Mesendoderm (in vitro differentiated cells): ENCODE measurements around the gene TDRD12.

Experiments used
- DNase-seq: peaks from one replicate; pipeline ENCODE4 v3.0.0; 2013
- H2AK5ac ChIP-seq: 2 replicates; pipeline ENCODE4 v1.6.1; 2013; ENCODE audit warnings: low read length, inconsistent platforms
- H2BK120ac ChIP-seq: 2 replicates; pipeline ENCODE4 v1.6.1; 2013; ENCODE audit warnings: low read depth, mild to moderate bottlenecking, low read length, moderate library complexity, mixed read lengths
- H2BK15ac ChIP-seq: replicated peaks from 2 replicates; pipeline ENCODE4 v1.6.1; 2013; ENCODE audit warnings: low read depth, mild to moderate bottlenecking, moderate library complexity
- H2BK5ac ChIP-seq: 2 replicates; pipeline ENCODE4 v1.6.1; 2013; ENCODE audit warnings: low read length, inconsistent platforms
- H3K18ac ChIP-seq: 2 replicates; pipeline ENCODE4 v1.6.1; 2013; ENCODE audit warnings: mild to moderate bottlenecking, low read length, mixed read lengths
- H3K23ac ChIP-seq: one replicate; pipeline ENCODE4 v1.6.1; 2013; ENCODE audit warnings: low read length
- H3K27ac ChIP-seq: 2 replicates; pipeline ENCODE4 v1.5.1; 2013; ENCODE audit warnings: low read depth, mild to moderate bottlenecking, inconsistent platforms, low read length, moderate library complexity
- H3K27me3 ChIP-seq: 2 replicates; pipeline ENCODE4 v1.6.1; 2013; ENCODE audit warnings: low read length, control low read depth, mild to moderate bottlenecking, inconsistent platforms; ENCODE audit not compliant: insufficient read depth, poor library complexity
- H3K36me3 ChIP-seq: 2 replicates; pipeline ENCODE4 v1.6.1; 2013; ENCODE audit warnings: low read length, inconsistent platforms; ENCODE audit not compliant: control insufficient read depth, insufficient read depth
- H3K4ac ChIP-seq: one replicate; pipeline ENCODE4 v1.6.1; 2013; ENCODE audit warnings: low read depth, mild to moderate bottlenecking, low read length, moderate library complexity
- H3K4me1 ChIP-seq: 2 replicates; pipeline ENCODE4 v1.6.1; 2013; ENCODE audit warnings: low read depth, low read length, inconsistent platforms; ENCODE audit not compliant: control insufficient read depth
- H3K4me2 ChIP-seq: 2 replicates; pipeline ENCODE4 v1.6.1; 2013; ENCODE audit warnings: low read length
- H3K4me3 ChIP-seq: 2 replicates; pipeline ENCODE4 v1.5.1; 2013; ENCODE audit warnings: mild to moderate bottlenecking, low read length
- H3K56ac ChIP-seq: one replicate; pipeline ENCODE4 v1.6.1; 2013; ENCODE audit warnings: low read length
- H3K79me1 ChIP-seq: 2 replicates; pipeline ENCODE4 v1.6.1; 2013; ENCODE audit warnings: low read length, inconsistent platforms
- H3K79me2 ChIP-seq: 2 replicates; pipeline ENCODE4 v1.6.1; 2013; ENCODE audit warnings: mild to moderate bottlenecking, low read length; ENCODE audit not compliant: control insufficient read depth, insufficient read depth
- H3K9ac ChIP-seq: 2 replicates; pipeline ENCODE4 v1.6.1; 2013; ENCODE audit warnings: low read length, inconsistent platforms
- H4K5ac ChIP-seq: one replicate; pipeline ENCODE4 v1.6.1; 2013; ENCODE audit warnings: low read length
- H4K8ac ChIP-seq: one replicate; pipeline ENCODE4 v1.6.1; 2013; ENCODE audit warnings: low read depth, mild to moderate bottlenecking, control low read depth, low read length, moderate library complexity
- WGBS: extraction: QIAGEN DNeasy Blood & Tissue Kit; methylation state at CpG from one replicate; pipeline ENCODE4 v1.1.7; 2013; ENCODE audit warnings: low lambda C conversion rate, missing lambda C conversion rate; ENCODE audit not compliant: insufficient coverage; ENCODE audit errors: extremely low coverage; 5-methylcytosine and 5-hydroxymethylcytosine counted together

Gene TDRD12

GRCh38 chr19:32720216-32720935 lies 809 bp downstream of the TDRD12 start:
- H3K18ac ChIP-seq, result no peak overlapping the region
- no peaks in the 10 kb centered on the region for H3K27me3 ChIP-seq
- no peak overlapping the region for H3K4me2 ChIP-seq
- no peak overlapping the region for H2BK15ac ChIP-seq
- no peak overlapping the region for H2BK120ac ChIP-seq
- no peak for DNase-seq
- no peak overlapping the region for H3K9ac ChIP-seq
- no peak overlapping the region for H3K56ac ChIP-seq
- no peaks in the 10 kb centered on the region for H3K4me1 ChIP-seq
- H3K79me2 ChIP-seq, result no peaks in the 10 kb centered on the region
- no peak overlapping the region for H2AK5ac ChIP-seq
- H3K36me3 ChIP-seq, result no peaks in the 10 kb centered on the region
- H4K5ac ChIP-seq, result no peak overlapping the region
- WGBS, result no CpG with 5 or more reads among the region's 22 CpGs
- no peaks in the 10 kb centered on the region for H3K79me1 ChIP-seq
- no peak overlapping the region for H2BK5ac ChIP-seq
- H3K4me3 ChIP-seq, result no peak overlapping the region
- no peak overlapping the region for H4K8ac ChIP-seq
- H3K23ac ChIP-seq, result no peak overlapping the region
- no peak overlapping the region for H3K27ac ChIP-seq
- no peak overlapping the region for H3K4ac ChIP-seq

DNA sequence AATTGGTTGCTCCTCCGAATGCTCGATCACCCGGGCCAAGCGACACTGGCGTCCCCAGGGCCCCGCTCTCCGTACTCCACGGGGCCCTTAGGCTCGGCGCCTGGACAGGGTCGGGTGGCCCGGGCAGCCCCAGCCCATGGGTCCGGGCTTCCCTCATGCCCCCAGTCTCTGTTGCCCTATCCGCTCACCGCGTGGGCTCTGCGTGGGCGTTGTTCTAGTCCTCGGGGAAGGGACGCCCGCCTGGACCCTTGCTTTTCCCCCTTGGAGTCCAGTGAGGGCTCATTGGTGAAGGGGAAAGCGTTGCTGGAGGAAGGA lies 1.3 kb downstream of the TDRD12 start:
- H3K18ac ChIP-seq, result no peak overlapping the region

DNA sequence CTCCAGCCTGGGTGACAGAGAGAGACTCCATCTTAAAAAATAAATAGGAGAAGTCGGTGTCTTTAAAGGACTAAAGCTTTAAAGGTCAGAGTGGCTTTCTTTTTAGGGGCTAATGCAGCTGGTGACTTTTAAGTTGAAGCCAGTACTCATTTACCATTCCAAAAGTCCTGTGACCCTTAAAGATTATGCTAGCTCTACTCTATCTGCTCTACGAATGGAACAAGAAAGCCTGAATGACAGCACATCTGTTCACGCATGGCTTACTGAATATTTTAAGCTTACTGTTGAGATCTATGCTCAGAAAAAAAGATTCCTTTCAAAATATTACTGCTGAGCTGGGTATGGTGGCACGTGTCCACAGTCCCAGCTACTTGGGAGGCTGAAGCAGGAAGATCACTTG lies 16.4 kb downstream of the TDRD12 start:
- Histone ChIP-seq H3K56ac (no peak overlapping the region), H3K23ac (no peak overlapping the region), H2BK120ac (no peak overlapping the region), H3K79me2 (no peaks in the 10 kb centered on the region), H2BK5ac (no peak overlapping the region), H3K4me3 (no peak overlapping the region), H3K4ac (no peak overlapping the region), H3K9ac (no peak overlapping the region), H4K5ac (no peak overlapping the region), H3K36me3 (no peaks in the 10 kb centered on the region), H3K18ac (no peak overlapping the region), H3K4me2 (no peak overlapping the region), H3K27ac (no peak overlapping the region), H2AK5ac (no peak overlapping the region), H3K27me3 (no peaks in the 10 kb centered on the region), H3K79me1 (no peaks in the 10 kb centered on the region), H4K8ac (no peak overlapping the region), H3K4me1 (no peaks in the 10 kb centered on the region), H2BK15ac (no peak overlapping the region)
- no peak for DNase-seq
- no CpG with 5 or more reads among the region's 4 CpGs for WGBS

More for the DNA sequence above, 1.3 kb downstream of the TDRD12 start:
- Histone ChIP-seq H3K79me2 (no peaks in the 10 kb centered on the region), H3K23ac (no peak overlapping the region), H3K79me1 (no peaks in the 10 kb centered on the region), H3K27me3 (no peaks in the 10 kb centered on the region), H3K56ac (no peak overlapping the region), H2BK120ac (no peak overlapping the region), H3K27ac (no peak overlapping the region), H2BK5ac (no peak overlapping the region), H4K5ac (no peak overlapping the region), H2BK15ac (no peak overlapping the region), H3K4me2 (no peak overlapping the region), H3K4me3 (no peak overlapping the region), H3K36me3 (no peaks in the 10 kb centered on the region), H3K4me1 (no peaks in the 10 kb centered on the region), H3K4ac (no peak overlapping the region), H2AK5ac (no peak overlapping the region), H3K9ac (no peak overlapping the region), H4K8ac (no peak overlapping the region)
- no CpG with 5 or more reads among the region's 22 CpGs for WGBS
- DNase-seq, result no peak

DNA sequence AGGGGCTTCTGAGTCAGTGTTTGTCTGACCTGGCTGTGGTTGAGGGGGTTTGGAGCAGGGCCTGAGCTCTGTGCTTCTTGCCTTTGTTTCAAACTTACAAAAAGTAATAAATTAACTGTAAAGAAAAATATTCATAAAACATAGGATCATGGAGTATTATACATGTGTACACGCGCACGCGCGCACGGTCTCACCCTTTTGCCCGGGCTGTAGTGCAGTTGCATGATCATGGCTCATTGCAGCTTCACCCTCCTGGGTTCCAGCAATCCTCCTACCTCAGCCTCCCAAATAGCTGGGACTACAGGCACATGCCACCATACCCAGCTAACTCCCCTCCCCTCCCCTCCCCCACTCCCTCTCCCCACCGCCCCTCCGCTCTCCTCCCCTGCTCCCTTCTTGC lies 23.5 kb downstream of the TDRD12 start:
- Histone ChIP-seq H3K4ac (no peak overlapping the region), H3K79me1 (no peaks in the 10 kb centered on the region), H3K18ac (no peak overlapping the region), H3K56ac (no peak overlapping the region), H3K4me2 (no peak overlapping the region), H3K4me1 (no peaks in the 10 kb centered on the region), H3K27ac (no peak overlapping the region), H3K36me3 (no peaks in the 10 kb centered on the region), H2BK5ac (no peak overlapping the region), H4K8ac (no peak overlapping the region), H3K23ac (no peak overlapping the region), H2BK120ac (no peak overlapping the region), H4K5ac (no peak overlapping the region), H2BK15ac (no peak overlapping the region), H3K27me3 (no peaks in the 10 kb centered on the region), H3K4me3 (no peak overlapping the region), H3K9ac (no peak overlapping the region), H2AK5ac (no peak overlapping the region), H3K79me2 (no peaks in the 10 kb centered on the region)
- WGBS, result no CpG with 5 or more reads among the region's 9 CpGs
- no peak for DNase-seq

- DNase-seq, result no peak
- no peaks in the 10 kb centered on the region for H3K36me3 ChIP-seq
These were observed 23.9 kb downstream of the TDRD12 start for GRCh38 chr19:32743447-32743846.

More at GRCh38 chr19:32743447-32743846, 23.9 kb downstream of the TDRD12 start:
- H2BK15ac ChIP-seq, result no peak overlapping the region
- H3K4me2 ChIP-seq, result no peak overlapping the region
- H3K27ac ChIP-seq, result no peak overlapping the region
- H2BK5ac ChIP-seq, result no peak overlapping the region
- H3K4me3 ChIP-seq, result no peak overlapping the region
- no peak overlapping the region for H3K23ac ChIP-seq
- no peak overlapping the region for H2BK120ac ChIP-seq
- H3K4ac ChIP-seq, result no peak overlapping the region
- H3K18ac ChIP-seq, result no peak overlapping the region
- H4K8ac ChIP-seq, result no peak overlapping the region
- WGBS, result no CpG with 5 or more reads among the region's 4 CpGs
- H3K79me2 ChIP-seq, result no peaks in the 10 kb centered on the region
- H3K9ac ChIP-seq, result no peak overlapping the region
- H3K4me1 ChIP-seq, result no peaks in the 10 kb centered on the region
- no peak overlapping the region for H3K56ac ChIP-seq
- no peak overlapping the region for H2AK5ac ChIP-seq
- H3K79me1 ChIP-seq, result no peaks in the 10 kb centered on the region
- H4K5ac ChIP-seq, result no peak overlapping the region
- H3K27me3 ChIP-seq, result no peaks in the 10 kb centered on the region
